HG02981 (cell line): ENCODE results near the gene EGLN3.
"Not testable (repeated sequence)": the region's sequence is repeated elsewhere in the genome, so short reads cannot be mapped to it uniquely, and the experiment has no call there.

Experiments used
- ATAC-seq: cut with Tn5 transposase; IDR thresholded peaks from one replicate; pipeline ENCODE4 v1.9.1; 2021; ENCODE audit warnings: mild to moderate bottlenecking, moderate library complexity; ENCODE audit not compliant: unreplicated experiment

EGLN3 gene

GRCh38 chr14:33962466-33962865 lies 11.6 kb upstream of the EGLN3 start:
- ATAC-seq, result not testable (repeated sequence)

GRCh38 chr14:33962016-33962415 lies 11.1 kb upstream of the EGLN3 start:
- ATAC-seq, result no peak

- no peak for ATAC-seq
Observed at GRCh38 chr14:33959692-33960151, 8.8 kb upstream of the EGLN3 start.

GRCh38 chr14:33958605-33959226 lies 7.8 kb upstream of the EGLN3 start:
- no peak for ATAC-seq

- no peak for ATAC-seq
Observed at GRCh38 chr14:33957993-33958392, 7.1 kb upstream of the EGLN3 start.

GRCh38 chr14:33957299-33957698 lies 6.4 kb upstream of the EGLN3 start:
- no peak for ATAC-seq

GRCh38 chr14:33956640-33957039 lies 5.8 kb upstream of the EGLN3 start:
- no peak for ATAC-seq

- ATAC-seq, result no peak
Observed at GRCh38 chr14:33954016-33954598, 3.2 kb upstream of the EGLN3 start.

GRCh38 chr14:33952541-33952940 lies 1.7 kb upstream of the EGLN3 start:
- no peak for ATAC-seq

GRCh38 chr14:33951183-33951840 lies 438 bp upstream of the EGLN3 start:
- ATAC-seq, result no peak

- ATAC-seq, result no peak
Observed at GRCh38 chr14:33949411-33949893, 1.4 kb downstream of the EGLN3 start.

GRCh38 chr14:33948869-33949408 lies 1.9 kb downstream of the EGLN3 start:
- ATAC-seq, result no peak

- no peak for ATAC-seq
Observed at GRCh38 chr14:33948145-33948868, 2.6 kb downstream of the EGLN3 start.

- no peak for ATAC-seq
Observed at GRCh38 chr14:33946679-33947476, 4.0 kb downstream of the EGLN3 start.

- ATAC-seq, result no peak
Observed at GRCh38 chr14:33945210-33946088, 5.4 kb downstream of the EGLN3 start.

- no peak for ATAC-seq
Observed at GRCh38 chr14:33943096-33943883, 7.6 kb downstream of the EGLN3 start.

GRCh38 chr14:33941718-33942117 lies 9.2 kb downstream of the EGLN3 start:
- ATAC-seq, result no peak

- no peak for ATAC-seq
Observed at GRCh38 chr14:33940561-33941011, 10.3 kb downstream of the EGLN3 start.
